Mucosa of gallbladder (tissue), 1 donor: Measurements from ENCODE around the gene SNX1. TPM values are rescaled to one million over a fixed set of nuclear protein-coding genes. Genes with fewer than 3 reads are reported as not detected.
"Not testable (repeated sequence)": the region's sequence is repeated elsewhere in the genome, so short reads cannot be mapped to it uniquely, and the experiment has no call there.

Source experiments
- DNase-seq: peaks from one replicate; pipeline ENCODE4 v3.0.0-alpha.2; 2020; ENCODE audit warnings: low spot score
- total RNA-seq: library from RNA; stranded (reverse); gene quantifications from one replicate; pipeline ENCODE4 v1.2.1, GENCODE V29; 2021
- donor health status: DM: no; HTN: no; CAD: no.

The SNX1 gene
- total RNA-seq, 1 donor from 2014 or later: 123 TPM

GRCh38 chr15:64117759-64118487 lies 22.1 kb downstream of the SNX1 start:
- DNase-seq: no peak

GRCh38 chr15:64120322-64120721 lies 24.5 kb downstream of the SNX1 start:
- DNase-seq: not testable (repeated sequence)

- no peak for DNase-seq
Observed at GRCh38 chr15:64121614-64122013, 25.8 kb downstream of the SNX1 start.

- DNase-seq: no peak
Observed at GRCh38 chr15:64122444-64122843, 26.7 kb downstream of the SNX1 start.

GRCh38 chr15:64122936-64123351 lies 27.2 kb downstream of the SNX1 start:
- DNase-seq: no peak

- DNase-seq: no peak
Observed at GRCh38 chr15:64125978-64126377, 30.2 kb downstream of the SNX1 start.

GRCh38 chr15:64127521-64128270 lies 31.9 kb downstream of the SNX1 start:
- DNase-seq: no peak

GRCh38 chr15:64130159-64130558 lies 34.4 kb downstream of the SNX1 start:
- DNase-seq: no peak

- no peak for DNase-seq
Observed at GRCh38 chr15:64131547-64131946, 35.8 kb downstream of the SNX1 start.

GRCh38 chr15:64132217-64132616 lies 36.4 kb downstream of the SNX1 start:
- DNase-seq: no peak

- DNase-seq: no peak
Observed at GRCh38 chr15:64133623-64134344, 38.0 kb downstream of the SNX1 start.

GRCh38 chr15:64134345-64134829 lies 38.6 kb downstream of the SNX1 start:
- DNase-seq: peak; percentile 36

GRCh38 chr15:64136347-64136746 lies 40.6 kb downstream of the SNX1 start:
- no peak for DNase-seq

GRCh38 chr15:64137226-64137833 lies 41.5 kb downstream of the SNX1 start:
- no peak for DNase-seq

GRCh38 chr15:64138331-64138941 lies 42.7 kb downstream of the SNX1 start:
- DNase-seq: no peak

GRCh38 chr15:64141798-64142512 lies 46.2 kb downstream of the SNX1 start:
- DNase-seq: no peak

- no peak for DNase-seq
Observed at GRCh38 chr15:64143276-64143675, 47.5 kb downstream of the SNX1 start.

GRCh38 chr15:64144192-64144564 lies 48.4 kb downstream of the SNX1 start:
- DNase-seq: no peak

GRCh38 chr15:64144565-64145281 lies 48.9 kb downstream of the SNX1 start:
- DNase-seq: no peak

GRCh38 chr15:64146041-64146440 lies 50.3 kb downstream of the SNX1 start:
- DNase-seq: no peak
